C4-2B (cell line): ENCODE measurements around the gene CYBB.

Experiments used
- ZFX ChIP-seq: fragments of 450-650 bp; IDR thresholded peaks from 2 replicates; pipeline ENCODE4 v1.6.1; 2017
- TF ChIP-seq, protein P1 (sequence below): fragments of 450-650 bp; conservative IDR thresholded peaks from 2 replicates; pipeline ENCODE4 v1.5.1; 2017; ENCODE audit warnings: mild to moderate bottlenecking

DNA sequence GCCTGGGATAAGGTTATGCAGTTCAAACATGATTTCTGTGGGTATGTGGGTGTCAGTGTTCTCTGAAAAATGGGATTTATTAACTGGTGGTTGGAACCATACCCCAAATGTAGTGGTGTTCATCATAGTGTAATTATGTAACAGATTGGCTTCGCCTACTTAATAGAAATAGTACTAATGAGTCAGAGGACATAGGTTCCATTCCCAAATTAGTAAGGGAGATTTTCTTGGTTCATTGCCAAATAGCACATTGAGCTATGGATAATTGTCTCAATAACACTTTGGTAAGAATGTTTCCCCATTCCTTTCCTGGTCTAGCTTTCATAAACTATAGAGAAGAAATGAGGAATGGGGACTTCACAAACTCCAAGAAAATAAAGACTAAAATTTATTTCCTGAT lies 20.5 kb upstream of the CYBB start:
- TF ChIP-seq, protein P1, sequence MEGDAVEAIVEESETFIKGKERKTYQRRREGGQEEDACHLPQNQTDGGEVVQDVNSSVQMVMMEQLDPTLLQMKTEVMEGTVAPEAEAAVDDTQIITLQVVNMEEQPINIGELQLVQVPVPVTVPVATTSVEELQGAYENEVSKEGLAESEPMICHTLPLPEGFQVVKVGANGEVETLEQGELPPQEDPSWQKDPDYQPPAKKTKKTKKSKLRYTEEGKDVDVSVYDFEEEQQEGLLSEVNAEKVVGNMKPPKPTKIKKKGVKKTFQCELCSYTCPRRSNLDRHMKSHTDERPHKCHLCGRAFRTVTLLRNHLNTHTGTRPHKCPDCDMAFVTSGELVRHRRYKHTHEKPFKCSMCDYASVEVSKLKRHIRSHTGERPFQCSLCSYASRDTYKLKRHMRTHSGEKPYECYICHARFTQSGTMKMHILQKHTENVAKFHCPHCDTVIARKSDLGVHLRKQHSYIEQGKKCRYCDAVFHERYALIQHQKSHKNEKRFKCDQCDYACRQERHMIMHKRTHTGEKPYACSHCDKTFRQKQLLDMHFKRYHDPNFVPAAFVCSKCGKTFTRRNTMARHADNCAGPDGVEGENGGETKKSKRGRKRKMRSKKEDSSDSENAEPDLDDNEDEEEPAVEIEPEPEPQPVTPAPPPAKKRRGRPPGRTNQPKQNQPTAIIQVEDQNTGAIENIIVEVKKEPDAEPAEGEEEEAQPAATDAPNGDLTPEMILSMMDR, result no peak
- no peak for TF ChIP-seq ZFX
